ENCODE results near the gene SUGCT.
A peak's percentile ranks its signal among the peaks of the same experiment; 100 is the strongest.

SUGCT gene

GRCh38 chr7:40470091-40470592 lies 335.3 kb downstream of the SUGCT start:
- DNase-seq (ENCODE audit: low read depth), result peak; percentile 8

- no peak for DNase-seq (ENCODE audit: low read depth)
Measured at GRCh38 chr7:40470817-40471216, 336.0 kb downstream of the SUGCT start.

- DNase-seq (ENCODE audit: low read depth), result no peak
Measured at GRCh38 chr7:40471891-40472290, 337.1 kb downstream of the SUGCT start.

- no peak for DNase-seq (ENCODE audit: low read depth)
Measured at GRCh38 chr7:40474790-40475680, 340.2 kb downstream of the SUGCT start.

- DNase-seq (ENCODE audit: low read depth), result no peak
Measured at GRCh38 chr7:40475681-40475982, 340.8 kb downstream of the SUGCT start.

- DNase-seq (ENCODE audit: low read depth), result no peak
Measured at GRCh38 chr7:40477094-40477493, 342.3 kb downstream of the SUGCT start.

GRCh38 chr7:40482845-40483244 lies 348.0 kb downstream of the SUGCT start:
- no peak for DNase-seq (ENCODE audit: low read depth)

GRCh38 chr7:40483630-40484029 lies 348.8 kb downstream of the SUGCT start:
- DNase-seq (ENCODE audit: low read depth), result no peak

GRCh38 chr7:40489844-40490602 lies 355.2 kb downstream of the SUGCT start:
- DNase-seq (ENCODE audit: low read depth), result no peak

GRCh38 chr7:40490603-40490924 lies 355.8 kb downstream of the SUGCT start:
- no peak for DNase-seq (ENCODE audit: low read depth)

- DNase-seq (ENCODE audit: low read depth), result no peak
Measured at GRCh38 chr7:40492946-40493345, 358.1 kb downstream of the SUGCT start.

- peak; percentile 67 for DNase-seq (ENCODE audit: low read depth)
Measured at GRCh38 chr7:40493609-40494051, 358.8 kb downstream of the SUGCT start.

GRCh38 chr7:40498924-40499510 lies 364.2 kb downstream of the SUGCT start:
- no peak for DNase-seq (ENCODE audit: low read depth)

GRCh38 chr7:40499718-40500117 lies 364.9 kb downstream of the SUGCT start:
- DNase-seq (ENCODE audit: low read depth), result no peak

- no peak for DNase-seq (ENCODE audit: low read depth)
Measured at GRCh38 chr7:40500219-40500618, 365.4 kb downstream of the SUGCT start.

GRCh38 chr7:40502359-40502758 lies 367.6 kb downstream of the SUGCT start:
- DNase-seq (ENCODE audit: low read depth), result no peak

- DNase-seq (ENCODE audit: low read depth), result peak; percentile 26
Measured at GRCh38 chr7:40506158-40506557, 371.4 kb downstream of the SUGCT start.

- peak; percentile 6 for DNase-seq (ENCODE audit: low read depth)
Measured at GRCh38 chr7:40507166-40507565, 372.4 kb downstream of the SUGCT start.

GRCh38 chr7:40509287-40509996 lies 374.6 kb downstream of the SUGCT start:
- no peak for DNase-seq (ENCODE audit: low read depth)

- peak; percentile 10 for DNase-seq (ENCODE audit: low read depth)
Measured at GRCh38 chr7:40516376-40516775, 381.6 kb downstream of the SUGCT start.

- DNase-seq (ENCODE audit: low read depth), result no peak
Measured at GRCh38 chr7:40519009-40519408, 384.2 kb downstream of the SUGCT start.

Data from amniotic epithelial cell (primary cell).